GM21447 (cell line): ENCODE results near the gene IL4I1.

Experiments used
- ATAC-seq: cut with Tn5 transposase; IDR thresholded peaks from one replicate; pipeline ENCODE4 v1.9.1; 2021; ENCODE audit not compliant: unreplicated experiment

Gene IL4I1

DNA sequence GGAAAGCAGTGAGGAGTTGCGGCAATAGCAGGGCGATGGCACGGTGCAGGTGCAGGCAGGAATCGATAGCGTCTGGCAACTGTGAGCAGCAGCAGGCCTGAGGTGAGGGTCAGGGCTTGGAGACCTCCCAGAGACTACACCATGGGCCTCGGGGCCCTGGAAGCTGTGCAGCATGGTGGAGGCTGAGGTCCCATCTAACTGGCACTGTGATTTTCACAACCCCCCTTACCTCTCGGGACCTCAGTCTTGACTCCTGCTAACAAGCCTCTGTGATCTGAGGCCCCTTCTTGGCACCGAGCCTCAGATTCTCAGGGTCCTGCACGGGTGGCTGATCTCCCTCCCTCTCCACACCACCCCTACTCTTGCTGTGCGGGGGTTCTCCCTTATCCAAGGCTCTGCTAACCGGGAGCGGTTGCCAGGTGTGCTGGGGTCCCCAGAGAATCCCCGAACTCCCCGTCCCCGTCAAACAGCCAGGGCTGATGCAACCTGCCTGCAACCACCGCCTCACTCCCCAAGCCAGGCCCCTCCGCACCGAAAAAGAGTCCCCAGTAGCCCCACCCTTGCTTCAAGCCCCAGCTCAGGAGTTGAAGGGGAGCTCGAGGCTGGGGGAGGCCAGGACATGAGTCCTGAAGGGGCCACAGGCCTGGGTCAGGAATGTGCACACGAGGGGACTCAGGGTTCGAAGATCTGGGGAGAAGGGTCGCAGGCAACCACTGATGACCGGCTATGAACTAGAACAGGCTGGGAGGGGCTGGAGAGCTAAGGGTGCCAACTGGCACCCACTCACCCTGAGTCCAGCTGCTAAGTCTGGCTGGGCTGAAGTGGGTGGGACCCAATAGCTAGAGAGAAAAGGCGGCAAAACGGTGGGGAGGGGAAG, 27.6 kb upstream of the IL4I1 start:
- no peak for ATAC-seq

DNA sequence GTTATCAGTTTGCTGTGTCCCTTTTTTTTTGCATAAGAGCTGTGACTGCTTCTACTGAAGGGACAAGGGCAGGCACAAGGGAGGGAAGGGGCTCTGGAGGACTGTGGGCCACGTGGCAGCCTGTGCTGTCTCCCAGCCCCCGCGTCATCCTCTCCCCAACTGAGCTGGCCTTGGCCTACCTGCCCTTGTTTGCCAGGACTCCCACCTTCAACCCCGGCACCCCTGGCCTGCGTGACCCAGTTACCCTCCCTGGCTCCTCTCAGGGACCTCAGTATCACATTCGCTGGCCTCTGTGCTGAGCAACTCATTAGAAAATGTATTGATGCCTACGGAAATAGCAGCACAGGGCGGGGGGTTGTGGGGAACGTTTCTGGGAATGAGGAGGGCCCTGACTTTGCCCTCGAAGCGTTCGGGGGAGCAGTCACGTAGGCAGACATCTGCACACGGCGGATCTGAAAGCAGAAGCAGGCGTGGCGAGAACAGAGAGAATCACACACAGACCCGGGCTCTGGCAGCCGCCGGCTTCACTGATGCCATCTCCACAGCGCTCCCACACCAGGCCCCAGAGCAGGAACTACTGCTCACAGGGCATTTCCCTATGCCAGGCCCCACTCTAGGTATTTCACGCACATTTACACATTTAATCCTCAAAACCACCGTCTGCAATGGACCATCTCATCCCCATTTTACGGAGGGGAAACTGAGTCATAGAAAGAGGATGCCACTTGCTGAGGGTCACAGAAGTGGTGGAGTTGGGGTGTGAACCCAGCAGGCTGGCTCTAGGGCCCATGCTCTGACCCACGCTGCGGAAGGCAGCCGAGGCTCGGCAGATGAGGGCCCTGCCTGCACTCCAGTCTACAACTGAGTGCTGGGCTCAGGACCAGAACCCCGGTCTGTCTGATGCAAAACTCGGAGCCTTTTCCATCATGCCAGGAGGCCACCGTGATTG, 26.6 kb upstream of the IL4I1 start:
- peak; percentile 33 for ATAC-seq

GRCh38 chr19:49921871-49922795, 25.4 kb upstream of the IL4I1 start:
- ATAC-seq, result no peak

GRCh38 chr19:49920624-49921363, 24.1 kb upstream of the IL4I1 start:
- ATAC-seq, result no peak

DNA sequence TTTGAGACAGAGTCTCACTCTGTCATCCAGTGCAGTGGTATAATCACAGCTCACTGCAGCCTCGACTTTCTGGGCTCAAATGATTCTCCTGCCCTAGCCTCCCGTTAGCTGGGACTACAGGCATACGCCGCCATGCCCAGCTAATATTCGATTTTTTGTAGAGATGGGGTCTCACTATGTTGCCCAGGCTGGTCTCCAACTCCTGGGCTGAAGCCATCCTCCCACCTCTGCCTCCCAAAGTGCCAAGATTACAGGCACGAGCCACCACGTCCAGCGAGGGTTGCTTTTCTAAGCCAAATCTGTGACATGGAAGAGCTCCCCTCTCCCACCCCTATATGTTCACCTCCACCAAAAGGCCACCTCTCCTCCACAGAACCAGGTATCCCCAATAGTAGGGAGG, 21.4 kb upstream of the IL4I1 start:
- ATAC-seq, result no peak

- ATAC-seq, result no peak
Observed at GRCh38 chr19:49916839-49917733, 20.4 kb upstream of the IL4I1 start.

- no peak for ATAC-seq
Observed at GRCh38 chr19:49915271-49915670, 18.6 kb upstream of the IL4I1 start.

DNA sequence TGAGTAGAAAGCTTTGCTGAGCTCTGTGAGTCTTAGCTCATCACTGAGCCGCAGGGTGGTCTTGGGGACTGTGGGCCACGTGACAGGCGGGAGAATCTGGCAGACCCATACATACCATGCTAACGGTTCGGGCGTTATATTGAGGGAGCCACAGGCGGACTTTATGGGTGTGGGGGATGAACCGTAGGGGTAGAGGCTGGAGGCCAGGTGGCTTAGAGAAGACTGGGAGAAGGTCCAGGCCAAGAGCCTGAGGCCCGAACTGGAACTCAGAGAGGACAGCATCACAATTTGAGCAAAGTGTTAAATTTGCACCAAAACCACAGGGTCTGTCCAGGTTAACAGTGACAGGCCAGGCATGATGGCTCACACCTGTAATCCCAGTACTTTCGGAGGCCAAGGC, 17.0 kb upstream of the IL4I1 start:
- no peak for ATAC-seq

DNA sequence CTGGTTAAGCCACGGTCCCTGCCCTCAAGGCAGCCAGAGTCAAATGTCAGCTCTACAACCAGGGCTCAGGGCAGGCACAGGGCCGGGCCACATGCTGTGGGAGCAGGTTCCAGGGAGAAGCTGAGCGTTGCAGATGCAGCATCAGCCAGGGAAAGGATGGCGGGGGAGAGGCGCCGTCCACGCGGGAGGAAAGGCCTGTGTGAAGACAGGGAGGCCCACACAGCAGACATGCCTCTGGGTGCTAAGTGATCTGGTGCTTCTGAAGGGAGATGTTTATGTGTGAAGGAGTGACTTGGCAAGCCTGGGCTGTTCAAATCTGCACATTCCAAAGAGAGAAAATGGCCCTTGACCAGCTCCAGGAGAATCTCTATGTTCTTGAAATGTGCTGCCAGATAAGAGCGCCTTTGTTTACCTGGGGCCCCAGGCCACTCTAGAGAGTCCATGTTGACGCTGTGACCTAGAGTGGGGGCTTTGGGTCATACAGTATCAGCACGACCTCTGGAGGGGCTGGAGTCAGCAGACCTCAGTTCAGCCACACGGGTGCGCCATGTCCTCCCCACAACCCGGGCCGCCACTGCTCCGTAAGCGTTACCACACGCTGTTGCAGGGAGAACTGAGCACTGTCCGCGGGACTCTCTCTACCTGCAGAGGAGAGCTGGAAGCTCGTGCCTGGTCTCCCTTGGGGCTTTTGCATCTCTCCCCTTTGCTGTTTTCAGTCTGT, 16.4 kb upstream of the IL4I1 start:
- ATAC-seq, result no peak

DNA sequence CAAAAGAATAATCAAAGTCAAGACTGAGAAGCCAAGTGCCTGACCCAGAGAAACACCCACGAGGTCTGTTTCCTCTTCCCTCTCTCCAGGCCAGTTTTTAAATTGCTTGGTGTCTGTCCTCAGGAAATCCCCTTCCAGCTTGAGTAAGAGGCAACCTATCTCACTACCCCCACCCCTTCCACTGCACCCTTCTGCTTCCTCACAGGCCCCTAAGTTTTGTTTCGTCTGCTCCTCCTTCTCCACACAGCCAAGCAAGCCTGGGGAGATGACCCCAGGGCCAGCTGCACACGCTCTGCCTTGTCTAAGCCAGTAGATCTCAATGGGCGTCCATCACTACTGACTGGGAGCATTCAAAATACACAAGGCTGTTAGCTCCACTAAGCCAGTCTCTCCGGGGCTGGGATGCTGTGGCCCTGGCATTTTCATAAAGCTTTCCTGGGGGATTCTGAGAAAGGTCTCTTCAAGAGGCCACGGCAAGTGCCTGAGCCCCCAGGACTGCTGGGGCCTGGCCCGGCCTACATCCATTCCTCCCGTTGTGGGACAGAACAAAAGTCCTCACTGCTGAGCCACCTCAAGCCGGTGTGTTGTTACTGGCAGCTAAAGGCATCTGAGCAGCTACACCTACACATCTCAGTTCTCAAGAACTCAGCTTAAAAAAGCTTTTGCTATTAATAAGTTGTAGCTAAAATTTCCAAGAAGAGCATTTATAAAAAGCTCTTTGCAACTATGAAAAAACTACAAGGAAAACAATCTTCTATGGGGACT, 14.9 kb upstream of the IL4I1 start:
- ATAC-seq, result no peak

GRCh38 chr19:49910179-49910578, 13.5 kb upstream of the IL4I1 start:
- ATAC-seq, result no peak

- no peak for ATAC-seq
Observed at GRCh38 chr19:49908480-49909420, 12.1 kb upstream of the IL4I1 start.

- ATAC-seq, result no peak
Observed at GRCh38 chr19:49907745-49908446, 11.2 kb upstream of the IL4I1 start.

DNA sequence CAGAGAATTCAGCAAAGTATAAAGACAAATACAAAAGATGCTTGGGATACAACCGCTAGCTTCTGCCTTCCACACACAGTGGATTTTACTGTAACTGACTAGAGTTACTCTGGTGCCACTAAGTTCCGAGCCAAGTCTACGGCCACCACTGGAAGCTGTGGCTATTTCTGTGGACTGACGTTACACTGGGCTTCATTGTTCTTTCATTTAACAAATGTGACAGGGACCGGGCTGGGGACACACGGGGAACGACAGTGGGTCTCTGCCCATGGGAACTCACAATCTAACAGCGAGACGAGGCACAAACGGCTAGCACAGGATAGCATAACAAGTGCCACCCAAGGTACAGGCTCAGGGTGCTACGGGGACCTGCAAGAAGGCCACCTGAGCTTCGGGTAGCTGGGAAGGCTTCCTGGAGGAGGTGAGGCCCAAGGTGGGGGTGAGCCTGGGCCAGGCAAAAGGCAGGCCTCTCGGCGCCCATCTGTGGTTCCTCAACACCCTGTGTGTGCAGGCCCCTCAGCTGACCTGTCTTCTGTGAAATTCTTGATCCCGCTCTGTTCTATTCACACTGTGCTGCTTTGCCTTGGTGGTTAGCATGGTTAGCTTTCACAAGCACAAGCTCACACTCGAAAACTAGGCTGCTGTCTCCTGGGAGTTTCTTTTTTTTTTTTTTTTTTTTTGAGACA, 10.3 kb upstream of the IL4I1 start:
- no peak for ATAC-seq

GRCh38 chr19:49904136-49904535, 7.4 kb upstream of the IL4I1 start:
- no peak for ATAC-seq
